H1 (cell line): ENCODE data around the gene HSPA1A. TPM values are rescaled to one million over a fixed set of nuclear protein-coding genes. Genes with fewer than 3 reads are reported as not detected.

ENCODE experiments used
- BCL11A ChIP-seq, 2 experiments: IDR thresholded peaks; one replicate each; pipeline ENCODE4 v1.6.1; 2011; ENCODE audit warnings: low read depth in 2 of 2, low read length in 2 of 2, mild to moderate bottlenecking in 2 of 2
- BRCA1 ChIP-seq: IDR thresholded peaks from 2 replicates; pipeline ENCODE4 v1.6.1; 2012; ENCODE audit warnings: low read depth, low read length, improper control_type of control experiment
- CHD2 ChIP-seq: IDR thresholded peaks from 2 replicates; pipeline ENCODE4 v1.6.1; 2012; ENCODE audit warnings: low read length, improper control_type of control experiment
- GABPA ChIP-seq: IDR thresholded peaks from 2 replicates; pipeline ENCODE4 v1.6.1; 2011; ENCODE audit warnings: mild to moderate bottlenecking, low read length, moderate library complexity, borderline replicate concordance; ENCODE audit not compliant: insufficient read depth
- GTF2F1 ChIP-seq: IDR thresholded peaks from 2 replicates; pipeline ENCODE4 v1.6.1; 2012; ENCODE audit warnings: low read depth, low read length, improper control_type of control experiment, borderline replicate concordance
- HDAC2 ChIP-seq, 2 experiments: fragments of 300-600 bp in 1 of 2; sonication (generic) in 1 of 2; IDR thresholded peaks; 2 replicates each; pipeline ENCODE4 v1.6.1; 2011 to 2012; ENCODE audit warnings: low read depth in 2 of 2, low read length in 2 of 2, mild to moderate bottlenecking in 2 of 2, moderate library complexity in 2 of 2, borderline replicate concordance in 1 of 2, inconsistent platforms in 1 of 2
- JUN ChIP-seq: IDR thresholded peaks from 2 replicates; pipeline ENCODE4 v1.6.1; 2011; ENCODE audit warnings: low read depth, mild to moderate bottlenecking, improper control_type of control experiment, low read length
- NRF1 ChIP-seq: IDR thresholded peaks from 2 replicates; pipeline ENCODE4 v1.6.1; 2011; ENCODE audit warnings: mild to moderate bottlenecking, low read depth, low read length, improper control_type of control experiment
- RXRA ChIP-seq: IDR thresholded peaks from 2 replicates; pipeline ENCODE4 v1.6.1; 2011; ENCODE audit warnings: low read depth, mild to moderate bottlenecking, low read length, moderate library complexity; ENCODE audit not compliant: insufficient read depth
- SAP30 ChIP-seq: fragments of 300-600 bp; sonication (generic); IDR thresholded peaks from 2 replicates; pipeline ENCODE4 v1.7.1; 2012; ENCODE audit warnings: low read length, moderate library complexity, mild to moderate bottlenecking, inconsistent platforms; ENCODE audit not compliant: insufficient read depth, insufficient replicate concordance
- SIN3A ChIP-seq, 2 experiments: IDR thresholded peaks in 1 of 2; conservative IDR thresholded peaks in 1 of 2; 2 replicates each; pipeline ENCODE4 v1.6.1; 2011 to 2012; ENCODE audit warnings: low read length in 2 of 2, improper control_type of control experiment in 1 of 2, low read depth in 1 of 2, mild to moderate bottlenecking in 1 of 2
- SIX5 ChIP-seq: IDR thresholded peaks from 2 replicates; pipeline ENCODE4 v1.6.1; 2011; ENCODE audit warnings: mild to moderate bottlenecking, low read depth, low read length
- SP4 ChIP-seq: IDR thresholded peaks from 2 replicates; pipeline ENCODE4 v1.6.1; 2012; ENCODE audit warnings: low read length, inconsistent platforms
- YY1 ChIP-seq: IDR thresholded peaks from 2 replicates; pipeline ENCODE4 v1.6.1; 2011; ENCODE audit warnings: low read depth, mild to moderate bottlenecking, low read length
- polyA plus RNA-seq, 7 experiments: library from polyadenylated mRNA; depleted of rRNA in 3 of 7; stranded (reverse) in 5 of 7; unstranded in 2 of 7; fragments of >200 nt in 5 of 7; fragments of 200-250 nt in 2 of 7; gene quantifications; 1 replicate in 5 of 7; 2 replicates in 1 of 7; 4 replicates in 1 of 7; pipeline versions ENCODE4 v1.2.1 to v1.2.3, GENCODE V29; 2011 to 2013; ENCODE audit warnings: missing spikeins in 2 of 7, mixed read lengths in 2 of 7
- total RNA-seq: library from RNA; stranded (reverse); fragmentation: NEBNext Ultra II Directional; extraction: Animal tissue kit (Norgen Biotek cat#: 25700); gene quantifications from 2 replicates; pipeline ENCODE4 v1.2.1, GENCODE V29; 2021
- TF ChIP-seq, protein P1 (sequence below), 3 experiments: IDR thresholded peaks; 1 replicate in 2 of 3; 2 replicates in 1 of 3; pipeline versions ENCODE4 v1.5.1 to v1.6.1; 2011; ENCODE audit warnings: low read length in 3 of 3, mild to moderate bottlenecking in 3 of 3, inconsistent platforms in 2 of 3, low read depth in 1 of 3, moderate library complexity in 1 of 3; ENCODE audit not compliant: insufficient read depth in 1 of 3; ENCODE audit errors: control extremely low read depth in 1 of 3
- TF ChIP-seq, protein P2 (sequence below): IDR thresholded peaks from 2 replicates; pipeline ENCODE4 v1.6.1; 2012; ENCODE audit warnings: inconsistent platforms

The HSPA1A gene
- total and polyA plus RNA-seq, 2 of the 8 experiments (the other 6 are each of a cell fraction or from before 2014, with no cell fraction given) = 40.7 to 54.0 TPM

DNA sequence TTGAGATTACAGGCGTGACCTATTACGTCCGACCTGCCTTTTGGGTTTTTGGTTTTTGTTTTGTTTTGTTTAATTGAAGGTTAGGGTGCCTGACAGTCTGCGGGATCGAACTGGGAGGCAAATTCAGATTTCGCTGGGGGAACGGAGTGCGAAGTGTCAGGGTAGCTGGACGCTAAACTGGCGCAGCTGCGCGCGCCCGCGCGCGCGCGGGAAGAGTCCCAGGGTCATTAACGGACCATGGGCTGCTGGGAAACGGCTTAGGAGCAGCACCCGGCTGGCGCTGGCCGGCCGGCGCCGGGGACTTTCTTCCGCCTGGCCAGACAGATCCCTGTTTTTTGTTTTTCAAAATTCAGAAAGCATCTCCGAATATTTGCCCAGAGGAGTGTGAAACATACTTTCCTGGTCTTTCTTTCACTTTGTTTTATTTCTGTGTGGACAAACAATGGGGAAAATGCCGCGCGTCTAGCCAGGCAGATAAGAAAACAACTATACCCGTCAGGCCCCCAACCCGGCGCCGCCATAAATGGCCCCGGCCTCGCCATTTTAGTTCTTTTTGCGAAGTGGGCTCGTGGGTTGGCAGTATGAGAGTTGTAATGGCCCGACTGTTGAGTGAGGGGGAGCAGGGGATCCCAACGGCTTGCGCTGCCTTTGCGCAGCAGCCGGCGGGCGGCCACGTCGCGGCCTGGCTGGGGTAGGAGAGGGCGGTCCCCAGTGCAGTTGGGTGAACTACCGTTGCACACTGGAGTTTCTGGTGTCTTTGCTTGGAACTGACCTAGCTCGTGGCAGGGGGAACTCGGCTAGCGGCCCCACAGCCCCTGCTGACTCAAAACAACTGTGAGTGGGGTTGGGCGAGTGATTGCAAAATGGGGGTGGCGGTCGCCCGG, 19.3 kb downstream of the HSPA1A start (continued):
- TF ChIP-seq SIN3A (conservative IDR thresholded peaks at IDR 0.05 in 1 of 2, IDR thresholded peaks at IDR 0.05 in 1 of 2; ENCODE audit: low read depth in 1 of 2, low read length in 2 of 2) (peak; percentile 76 to 78; a peak in 2 of 4 replicates), GABPA (no peak), BCL11A (IDR thresholded peaks at IDR 0.05; ENCODE audit: low read depth in 2 of 2, low read length in 2 of 2) (peak in 1 of 2 experiments; percentile 11), SAP30 (no peak), NRF1 (peak; percentile 41; the same call in 1 of the 2 replicates), CHD2 (no peak), RXRA (no peak), JUN (peak; percentile 46; the same call in 1 of the 2 replicates), HDAC2 (IDR thresholded peaks at IDR 0.05; ENCODE audit: borderline replicate concordance in 1 of 2, low read depth in 2 of 2, low read length in 2 of 2) (peak in 1 of 2 experiments; percentile 73; a peak in 2 of 4 replicates), SIX5 (no peak), SP4 (peak; percentile 100), GTF2F1 (peak; percentile 97), YY1 (peak; percentile 95), BRCA1 (no peak)
- TF ChIP-seq, protein P1, sequence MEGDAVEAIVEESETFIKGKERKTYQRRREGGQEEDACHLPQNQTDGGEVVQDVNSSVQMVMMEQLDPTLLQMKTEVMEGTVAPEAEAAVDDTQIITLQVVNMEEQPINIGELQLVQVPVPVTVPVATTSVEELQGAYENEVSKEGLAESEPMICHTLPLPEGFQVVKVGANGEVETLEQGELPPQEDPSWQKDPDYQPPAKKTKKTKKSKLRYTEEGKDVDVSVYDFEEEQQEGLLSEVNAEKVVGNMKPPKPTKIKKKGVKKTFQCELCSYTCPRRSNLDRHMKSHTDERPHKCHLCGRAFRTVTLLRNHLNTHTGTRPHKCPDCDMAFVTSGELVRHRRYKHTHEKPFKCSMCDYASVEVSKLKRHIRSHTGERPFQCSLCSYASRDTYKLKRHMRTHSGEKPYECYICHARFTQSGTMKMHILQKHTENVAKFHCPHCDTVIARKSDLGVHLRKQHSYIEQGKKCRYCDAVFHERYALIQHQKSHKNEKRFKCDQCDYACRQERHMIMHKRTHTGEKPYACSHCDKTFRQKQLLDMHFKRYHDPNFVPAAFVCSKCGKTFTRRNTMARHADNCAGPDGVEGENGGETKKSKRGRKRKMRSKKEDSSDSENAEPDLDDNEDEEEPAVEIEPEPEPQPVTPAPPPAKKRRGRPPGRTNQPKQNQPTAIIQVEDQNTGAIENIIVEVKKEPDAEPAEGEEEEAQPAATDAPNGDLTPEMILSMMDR (IDR thresholded peaks at IDR 0.05; ENCODE audit: control extremely low read depth in 1 of 3, insufficient read depth in 1 of 3, low read depth in 1 of 3, low read length in 3 of 3) = no peak
- TF ChIP-seq, protein P2, sequence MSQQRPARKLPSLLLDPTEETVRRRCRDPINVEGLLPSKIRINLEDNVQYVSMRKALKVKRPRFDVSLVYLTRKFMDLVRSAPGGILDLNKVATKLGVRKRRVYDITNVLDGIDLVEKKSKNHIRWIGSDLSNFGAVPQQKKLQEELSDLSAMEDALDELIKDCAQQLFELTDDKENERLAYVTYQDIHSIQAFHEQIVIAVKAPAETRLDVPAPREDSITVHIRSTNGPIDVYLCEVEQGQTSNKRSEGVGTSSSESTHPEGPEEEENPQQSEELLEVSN = peak; percentile 80
